Trophoblast cell (in vitro differentiated cells and primary cell): ENCODE data around the gene LRCH1.

Experiments
- DNase-seq, 2 donors: peaks; one replicate each; pipeline ENCODE4 v3.0.0-alpha.2; 2016
- H2AFZ ChIP-seq: 2 replicates; pipeline ENCODE4 v1.6.1; 2013; ENCODE audit warnings: low read length, moderate library complexity, mild to moderate bottlenecking; ENCODE audit not compliant: insufficient read depth, poor library complexity
- H2AK5ac ChIP-seq: 2 replicates; pipeline ENCODE4 v1.6.1; 2013; ENCODE audit warnings: mild to moderate bottlenecking, low read length
- H2BK120ac ChIP-seq: 2 replicates; pipeline ENCODE4 v1.6.1; 2013; ENCODE audit warnings: low read length, mild to moderate bottlenecking, moderate library complexity; ENCODE audit not compliant: insufficient read depth, poor library complexity
- H2BK12ac ChIP-seq: 2 replicates; pipeline ENCODE4 v1.6.1; 2013; ENCODE audit warnings: mild to moderate bottlenecking, low read length, moderate library complexity
- H2BK5ac ChIP-seq: 2 replicates; pipeline ENCODE4 v1.6.1; 2013; ENCODE audit warnings: low read length, low read depth, moderate library complexity, mild to moderate bottlenecking; ENCODE audit not compliant: poor library complexity
- H3K14ac ChIP-seq: 2 replicates; pipeline ENCODE4 v1.6.1; 2013; ENCODE audit warnings: mild to moderate bottlenecking, low read length
- H3K18ac ChIP-seq: 2 replicates; pipeline ENCODE4 v1.6.1; 2013; ENCODE audit warnings: mild to moderate bottlenecking, low read length
- H3K23ac ChIP-seq: 2 replicates; pipeline ENCODE4 v1.6.1; 2013; ENCODE audit warnings: low read length
- H3K27ac ChIP-seq: 2 replicates; pipeline ENCODE4 v1.5.1; 2013; ENCODE audit warnings: low read depth, mild to moderate bottlenecking, inconsistent platforms, low read length, moderate library complexity
- H3K27me3 ChIP-seq: 2 replicates; pipeline ENCODE4 v1.6.1; 2013; ENCODE audit warnings: inconsistent platforms, mild to moderate bottlenecking, low read length, moderate library complexity; ENCODE audit not compliant: insufficient read depth
- H3K36me3 ChIP-seq, 2 experiments: 1 replicate in 1 of 2; 2 replicates in 1 of 2; pipeline ENCODE4 v1.6.1; 2013; ENCODE audit warnings: low read length in 2 of 2, mild to moderate bottlenecking in 2 of 2, moderate library complexity in 1 of 2; ENCODE audit not compliant: insufficient read depth in 2 of 2, control insufficient read depth in 1 of 2
- H3K4ac ChIP-seq: 2 replicates; pipeline ENCODE4 v1.6.1; 2013; ENCODE audit warnings: low read depth, mild to moderate bottlenecking, low read length, moderate library complexity
- H3K4me1 ChIP-seq, 2 experiments: 1 replicate in 1 of 2; 2 replicates in 1 of 2; pipeline ENCODE4 v1.6.1; 2013; ENCODE audit warnings: low read length in 2 of 2, mild to moderate bottlenecking in 2 of 2, moderate library complexity in 1 of 2; ENCODE audit not compliant: insufficient read depth in 2 of 2, control insufficient read depth in 1 of 2
- H3K4me2 ChIP-seq: 2 replicates; pipeline ENCODE4 v1.6.1; 2013; ENCODE audit warnings: inconsistent platforms, mild to moderate bottlenecking, low read length, moderate library complexity
- H3K4me3 ChIP-seq: 2 replicates; pipeline ENCODE4 v1.5.1; 2013; ENCODE audit warnings: mild to moderate bottlenecking, low read depth, low read length, inconsistent platforms
- H3K79me1 ChIP-seq: one replicate; pipeline ENCODE4 v1.6.1; 2013; ENCODE audit warnings: low read length
- H3K79me2 ChIP-seq: 2 replicates; pipeline ENCODE4 v1.6.1; 2013; ENCODE audit warnings: low read length, mild to moderate bottlenecking; ENCODE audit not compliant: control insufficient read depth, insufficient read depth, poor library complexity
- H3K9ac ChIP-seq: 2 replicates; pipeline ENCODE4 v1.6.1; 2013; ENCODE audit warnings: mild to moderate bottlenecking, low read length
- H3K9me3 ChIP-seq: 2 replicates; pipeline ENCODE4 v1.6.1; 2013; ENCODE audit warnings: low read depth, mild to moderate bottlenecking, control low read depth, inconsistent platforms, low read length; ENCODE audit not compliant: insufficient read depth
- H4K12ac ChIP-seq: 2 replicates; pipeline ENCODE4 v1.6.1; 2013; ENCODE audit warnings: low read depth, mild to moderate bottlenecking, low read length, moderate library complexity
- H4K8ac ChIP-seq: 2 replicates; pipeline ENCODE4 v1.6.1; 2013; ENCODE audit warnings: low read depth, mild to moderate bottlenecking, low read length, moderate library complexity
- H4K91ac ChIP-seq: one replicate; pipeline ENCODE4 v1.6.1; 2013; ENCODE audit warnings: low read depth, mild to moderate bottlenecking, low read length, moderate library complexity
- WGBS: extraction: QIAGEN DNeasy Blood & Tissue Kit; methylation state at CpG from one replicate; pipeline ENCODE4 v1.1.7; 2013; ENCODE audit warnings: missing lambda C conversion rate; ENCODE audit not compliant: insufficient read length, insufficient coverage; ENCODE audit errors: extremely low coverage; 5-methylcytosine and 5-hydroxymethylcytosine counted together

Gene LRCH1

GRCh38 chr13:46715363-46715762 lies 162.4 kb downstream of the LRCH1 start:
- no peak overlapping the region for H2BK5ac ChIP-seq
- WGBS, result no CpG with 5 or more reads among the region's 3 CpGs
- H2BK120ac ChIP-seq, result no peak overlapping the region
- H3K23ac ChIP-seq, result no peak overlapping the region
- H3K4me2 ChIP-seq, result no peak overlapping the region
- H2AFZ ChIP-seq, result no peak overlapping the region
- H3K4ac ChIP-seq, result no peak overlapping the region
- H3K18ac ChIP-seq, result no peak overlapping the region
- H4K8ac ChIP-seq, result no peak overlapping the region
- H3K9ac ChIP-seq, result no peak overlapping the region
- peaks cover 4 to 15% of the 10 kb centered on the region in 2 experiments for H3K36me3 ChIP-seq
- no peaks in the 10 kb centered on the region for H3K27me3 ChIP-seq
- no peaks in the 10 kb centered on the region for H3K79me2 ChIP-seq
- H4K91ac ChIP-seq, result no peak overlapping the region
- no peak overlapping the region for H3K4me3 ChIP-seq
- H3K14ac ChIP-seq, result no peak overlapping the region
- no peak overlapping the region for H3K27ac ChIP-seq
- DNase-seq, result no peak
- no peak overlapping the region for H4K12ac ChIP-seq
- no peaks in the 10 kb centered on the region for H3K4me1 ChIP-seq
- H2BK12ac ChIP-seq, result no peak overlapping the region
- no peaks in the 10 kb centered on the region for H3K9me3 ChIP-seq
- H2AK5ac ChIP-seq, result no peak overlapping the region
- H3K79me1 ChIP-seq, result no peaks in the 10 kb centered on the region

- Histone ChIP-seq H4K12ac (no peak overlapping the region), H3K27me3 (no peaks in the 10 kb centered on the region)
These were observed 163.9 kb downstream of the LRCH1 start for GRCh38 chr13:46716821-46717220.

GRCh38 chr13:46717275-46717674 lies 164.3 kb downstream of the LRCH1 start:
- H3K9me3 ChIP-seq, result no peaks in the 10 kb centered on the region
- no peak overlapping the region for H2BK12ac ChIP-seq
- H3K36me3 ChIP-seq, result peaks cover 6 to 10% of the 10 kb centered on the region in 2 experiments
- H4K12ac ChIP-seq, result no peak overlapping the region
- no peaks in the 10 kb centered on the region for H3K79me2 ChIP-seq
- H3K4me1 ChIP-seq, result no peaks in the 10 kb centered on the region
- H2BK5ac ChIP-seq, result no peak overlapping the region
- no peak overlapping the region for H3K14ac ChIP-seq
- H4K8ac ChIP-seq, result no peak overlapping the region
- no CpG with 5 or more reads among the region's 4 CpGs for WGBS
- H3K27ac ChIP-seq, result no peak overlapping the region
- no peaks in the 10 kb centered on the region for H3K27me3 ChIP-seq
- H2AK5ac ChIP-seq, result no peak overlapping the region
- H3K4me2 ChIP-seq, result no peak overlapping the region
- no peak overlapping the region for H2BK120ac ChIP-seq
- H3K9ac ChIP-seq, result no peak overlapping the region
- DNase-seq, result no peak
- no peak overlapping the region for H3K18ac ChIP-seq
- no peak overlapping the region for H2AFZ ChIP-seq
- H3K4ac ChIP-seq, result no peak overlapping the region
- H4K91ac ChIP-seq, result no peak overlapping the region
- H3K79me1 ChIP-seq, result no peaks in the 10 kb centered on the region
- no peak overlapping the region for H3K23ac ChIP-seq
- H3K4me3 ChIP-seq, result no peak overlapping the region

More at GRCh38 chr13:46716821-46717220, 163.9 kb downstream of the LRCH1 start:
- no peak overlapping the region for H3K9ac ChIP-seq
- H3K4ac ChIP-seq, result no peak overlapping the region
- no peak overlapping the region for H2BK12ac ChIP-seq
- no peaks in the 10 kb centered on the region for H3K9me3 ChIP-seq
- H3K27ac ChIP-seq, result no peak overlapping the region
- no peak overlapping the region for H3K18ac ChIP-seq
- no peaks in the 10 kb centered on the region for H3K4me1 ChIP-seq
- no peak overlapping the region for H3K4me2 ChIP-seq
- WGBS, result no CpG with 5 or more reads among the region's 1 CpG
- H2AFZ ChIP-seq, result no peak overlapping the region
- H3K14ac ChIP-seq, result no peak overlapping the region
- H3K36me3 ChIP-seq, result peaks cover 6 to 11% of the 10 kb centered on the region in 2 experiments
- H3K4me3 ChIP-seq, result no peak overlapping the region
- H3K23ac ChIP-seq, result no peak overlapping the region
- H2BK5ac ChIP-seq, result no peak overlapping the region
- no peak overlapping the region for H2BK120ac ChIP-seq
- H4K8ac ChIP-seq, result no peak overlapping the region
- no peak for DNase-seq
- no peak overlapping the region for H2AK5ac ChIP-seq
- no peaks in the 10 kb centered on the region for H3K79me1 ChIP-seq
- H3K79me2 ChIP-seq, result no peaks in the 10 kb centered on the region
- no peak overlapping the region for H4K91ac ChIP-seq

- Histone ChIP-seq H3K79me1 (no peaks in the 10 kb centered on the region), H3K4me1 (no peaks in the 10 kb centered on the region), H3K9ac (no peak overlapping the region), H3K18ac (no peak overlapping the region), H2BK5ac (no peak overlapping the region), H3K4me2 (no peak overlapping the region), H3K14ac (no peak overlapping the region), H3K27ac (no peak overlapping the region), H3K79me2 (no peaks in the 10 kb centered on the region), H3K27me3 (no peaks in the 10 kb centered on the region), H3K9me3 (no peaks in the 10 kb centered on the region), H3K4ac (no peak overlapping the region), H3K36me3 (peaks cover 6 to 9% of the 10 kb centered on the region in 2 experiments), H3K23ac (no peak overlapping the region), H2AK5ac (no peak overlapping the region), H4K12ac (no peak overlapping the region), H3K4me3 (no peak overlapping the region), H2BK12ac (no peak overlapping the region), H2BK120ac (no peak overlapping the region), H2AFZ (no peak overlapping the region), H4K91ac (no peak overlapping the region), H4K8ac (no peak overlapping the region)
- no peak for DNase-seq
- no CpG with 5 or more reads among the region's 2 CpGs for WGBS
These were observed 164.9 kb downstream of the LRCH1 start for GRCh38 chr13:46717856-46718255.
